Brain pericyte (primary cell): Measurements from ENCODE around the gene HOGA1.

ENCODE experiments used
- DNase-seq: peaks from one replicate; pipeline ENCODE4 v3.0.0-alpha.2; 2012; ENCODE audit warnings: low read depth, low spot score

HOGA1 gene

DNA sequence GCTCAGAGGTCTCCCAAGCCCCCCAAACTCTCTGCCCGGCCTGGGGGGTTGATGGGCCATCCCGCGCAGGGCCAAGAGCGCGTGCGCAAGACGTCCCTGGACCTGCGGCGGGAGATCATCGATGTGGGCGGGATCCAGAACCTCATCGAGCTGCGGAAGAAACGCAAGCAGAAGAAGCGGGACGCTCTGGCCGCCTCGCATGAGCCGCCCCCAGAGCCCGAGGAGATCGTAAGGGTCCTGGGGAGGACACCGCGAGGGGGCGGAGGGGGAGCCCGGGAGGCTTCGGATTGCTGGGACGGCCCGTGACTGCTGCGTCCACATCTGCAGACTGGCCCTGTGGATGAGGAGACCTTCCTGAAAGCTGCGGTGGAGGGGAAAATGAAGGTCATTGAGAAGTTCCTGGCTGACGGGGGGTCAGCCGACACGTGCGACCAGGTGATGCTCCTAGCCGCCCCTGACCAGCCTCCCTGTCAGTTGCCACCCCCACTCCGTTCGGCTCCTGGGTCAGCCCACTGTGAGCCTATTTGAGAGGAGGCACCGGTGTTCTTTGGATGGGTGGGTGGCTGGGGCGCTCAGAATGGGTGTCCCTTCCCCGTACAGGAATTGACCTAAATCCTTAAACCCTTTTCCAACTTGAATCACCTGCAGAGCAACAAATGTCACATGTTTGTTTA is 5.9 kb upstream of the HOGA1 start:
- no peak for DNase-seq

DNA sequence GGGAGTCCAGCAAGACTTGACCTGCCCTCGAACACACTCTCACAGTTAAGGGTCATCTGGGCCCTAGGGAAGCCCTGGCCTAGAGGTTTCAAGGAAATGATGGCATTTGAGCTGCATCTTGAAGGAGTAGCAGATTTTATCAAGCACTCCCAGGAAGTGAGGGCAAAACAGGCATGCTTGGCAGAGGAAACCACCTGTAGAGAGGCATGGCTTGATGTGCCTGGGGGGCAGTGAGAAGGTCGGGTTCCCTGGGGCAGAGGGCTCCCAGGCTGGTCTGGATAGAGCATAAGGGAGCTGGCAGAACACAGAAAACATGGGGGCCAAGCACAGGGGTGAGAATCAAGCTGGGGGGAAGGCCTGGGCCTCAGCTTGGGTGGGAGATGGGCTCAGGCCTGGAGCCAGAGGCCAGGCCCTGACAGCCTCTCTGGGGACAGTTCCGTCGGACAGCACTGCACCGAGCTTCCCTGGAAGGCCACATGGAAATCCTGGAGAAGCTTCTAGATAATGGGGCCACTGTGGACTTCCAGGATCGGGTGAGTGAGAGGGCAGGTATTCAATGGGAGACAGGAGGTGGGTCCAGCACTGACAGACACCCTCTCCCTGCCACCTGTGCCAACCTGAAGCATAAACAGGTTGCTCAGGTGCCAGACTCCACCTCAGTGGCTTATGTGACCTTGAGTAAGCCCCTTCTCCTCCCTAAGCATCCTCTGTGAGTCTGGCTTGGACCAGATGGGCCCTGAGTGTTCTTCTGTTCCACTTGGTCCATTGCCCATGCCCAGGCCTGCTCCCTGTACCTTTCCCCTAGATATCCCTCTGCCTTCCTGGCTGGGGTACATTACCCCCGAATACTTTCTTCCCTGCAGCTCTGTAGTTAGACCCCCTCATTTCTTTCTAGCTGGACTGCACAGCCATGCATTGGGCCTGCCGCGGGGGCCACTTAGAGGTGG is 3.5 kb upstream of the HOGA1 start:
- no peak for DNase-seq

DNA sequence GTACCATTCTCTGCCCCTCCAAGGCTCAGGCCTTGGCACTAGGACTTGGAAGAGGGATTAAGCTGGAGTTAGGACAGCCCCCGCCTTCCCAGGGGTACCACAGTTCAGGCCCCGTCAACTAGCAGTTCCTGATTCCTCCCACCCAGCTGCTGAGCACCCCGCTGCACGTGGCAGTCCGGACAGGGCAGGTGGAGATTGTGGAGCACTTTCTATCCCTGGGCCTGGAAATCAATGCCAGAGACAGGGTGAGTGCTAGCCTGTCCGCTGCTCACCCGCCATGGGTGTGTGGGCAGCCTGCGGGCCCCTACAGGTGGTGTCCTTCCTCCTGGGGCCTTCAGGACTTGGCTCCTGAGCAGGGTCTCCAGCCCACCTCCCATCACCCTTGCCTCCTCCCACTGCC is 2.0 kb upstream of the HOGA1 start:
- DNase-seq = no peak

DNA sequence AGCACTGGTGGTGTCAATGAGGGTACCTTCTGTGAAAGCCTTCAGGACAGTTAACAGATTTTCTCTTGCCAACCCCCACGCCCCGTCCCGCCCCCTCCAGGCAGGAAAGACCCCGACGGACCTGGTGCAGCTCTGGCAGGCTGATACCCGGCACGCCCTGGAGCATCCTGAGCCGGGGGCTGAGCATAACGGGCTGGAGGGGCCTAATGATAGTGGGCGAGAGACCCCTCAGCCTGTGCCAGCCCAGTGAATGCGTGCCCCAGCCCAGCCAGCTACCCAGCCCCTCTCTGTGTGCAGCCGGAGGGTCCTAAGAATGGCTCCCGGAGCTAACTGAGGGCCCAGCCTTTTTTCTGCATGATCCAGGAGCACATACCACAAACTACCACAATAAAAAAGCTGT is 713 bp upstream of the HOGA1 start:
- DNase-seq = no peak

DNA sequence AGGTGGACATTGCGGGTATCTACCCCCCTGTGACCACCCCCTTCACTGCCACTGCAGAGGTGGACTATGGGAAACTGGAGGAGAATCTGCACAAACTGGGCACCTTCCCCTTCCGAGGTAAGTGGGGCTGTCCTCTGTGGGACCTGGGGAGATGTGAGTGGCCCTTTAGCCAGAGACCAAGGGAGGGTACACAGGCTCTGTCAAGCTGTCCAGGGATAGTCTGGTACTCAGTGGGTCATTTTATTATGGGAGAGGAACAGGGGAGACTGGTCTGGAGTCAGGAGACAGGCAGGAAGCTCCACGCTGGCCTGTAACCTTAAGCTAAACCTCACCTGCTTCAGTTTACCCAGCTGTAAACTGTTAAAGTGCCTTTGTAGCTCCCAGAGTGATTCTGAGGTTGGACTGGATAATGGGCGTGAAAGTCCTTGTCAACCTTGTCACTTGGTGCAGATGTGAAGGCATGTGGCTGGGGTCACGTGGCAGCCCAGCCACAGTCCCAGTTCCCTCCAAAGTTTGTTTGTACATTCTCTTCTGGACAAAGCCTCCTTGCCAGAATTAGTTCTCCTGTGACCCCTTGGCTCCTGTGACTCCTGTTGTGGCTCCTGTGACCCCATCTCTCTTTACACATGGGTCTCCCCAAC is 729 bp downstream of the HOGA1 start:
- DNase-seq = no peak

DNA sequence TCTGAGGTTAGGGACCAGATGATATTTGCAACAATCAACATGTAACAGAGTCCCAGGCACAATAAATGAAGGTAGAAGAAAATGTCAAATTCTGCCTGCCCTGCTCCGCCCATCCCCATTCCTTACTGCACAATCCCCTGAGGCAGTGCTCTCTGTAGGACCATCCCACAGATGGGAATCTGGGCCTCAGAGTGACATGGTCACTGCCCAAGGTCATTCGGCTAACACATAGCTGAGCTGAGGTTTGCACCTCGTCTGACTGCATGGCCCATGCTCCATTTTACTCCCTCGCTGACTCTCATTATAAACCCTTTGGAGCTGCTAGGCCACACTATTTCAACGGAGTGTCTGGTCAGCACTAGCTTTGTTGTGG is 1.2 kb downstream of the HOGA1 start:
- no peak for DNase-seq

DNA sequence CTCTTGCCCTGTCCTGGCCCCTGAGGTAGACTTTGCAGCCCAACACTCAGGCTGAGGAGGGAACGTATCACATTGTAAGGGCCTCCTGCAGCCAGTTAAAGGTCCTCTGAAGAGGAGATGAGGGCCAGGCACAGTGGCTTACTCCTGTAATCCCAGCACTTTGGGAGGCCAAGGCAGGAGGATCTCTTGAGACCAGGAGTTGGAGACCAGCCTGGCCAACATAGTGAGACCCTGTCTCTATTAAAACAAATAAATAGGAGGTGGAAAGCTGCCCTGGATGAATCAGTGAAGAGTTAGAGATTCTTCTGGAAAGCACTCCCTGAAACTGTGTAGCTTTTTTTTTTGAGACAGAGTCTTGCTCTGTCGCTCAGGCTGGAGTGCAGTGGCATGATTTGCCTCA is 3.0 kb downstream of the HOGA1 start:
- DNase-seq = no peak

DNA sequence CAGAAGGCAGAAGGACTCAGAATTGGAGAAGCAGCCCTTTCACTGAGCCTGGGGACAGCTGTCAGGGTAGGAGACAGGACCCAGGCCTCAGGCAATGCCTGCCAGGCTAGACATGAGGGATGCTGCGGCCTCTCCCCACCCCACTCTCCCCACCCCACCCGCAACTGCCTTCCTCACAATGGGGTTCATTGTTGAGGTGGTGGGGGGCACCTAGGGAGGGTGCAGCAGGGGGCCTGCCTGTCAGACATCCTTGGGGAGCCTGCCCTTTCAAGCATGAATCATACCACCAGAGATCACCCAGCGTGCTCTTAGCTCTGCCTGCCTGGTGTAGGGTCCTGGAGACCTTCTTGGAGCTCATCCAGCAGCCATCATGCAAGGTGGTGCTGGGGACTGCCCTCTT is 5.3 kb downstream of the HOGA1 start, which contains the start of gene C10orf62:
TSS of gene C10orf62 (plus strand) at position 243 of the 400 bp plus-strand sequence. CDS start 177 bp downstream, outside the sequence.
- no peak for DNase-seq

DNA sequence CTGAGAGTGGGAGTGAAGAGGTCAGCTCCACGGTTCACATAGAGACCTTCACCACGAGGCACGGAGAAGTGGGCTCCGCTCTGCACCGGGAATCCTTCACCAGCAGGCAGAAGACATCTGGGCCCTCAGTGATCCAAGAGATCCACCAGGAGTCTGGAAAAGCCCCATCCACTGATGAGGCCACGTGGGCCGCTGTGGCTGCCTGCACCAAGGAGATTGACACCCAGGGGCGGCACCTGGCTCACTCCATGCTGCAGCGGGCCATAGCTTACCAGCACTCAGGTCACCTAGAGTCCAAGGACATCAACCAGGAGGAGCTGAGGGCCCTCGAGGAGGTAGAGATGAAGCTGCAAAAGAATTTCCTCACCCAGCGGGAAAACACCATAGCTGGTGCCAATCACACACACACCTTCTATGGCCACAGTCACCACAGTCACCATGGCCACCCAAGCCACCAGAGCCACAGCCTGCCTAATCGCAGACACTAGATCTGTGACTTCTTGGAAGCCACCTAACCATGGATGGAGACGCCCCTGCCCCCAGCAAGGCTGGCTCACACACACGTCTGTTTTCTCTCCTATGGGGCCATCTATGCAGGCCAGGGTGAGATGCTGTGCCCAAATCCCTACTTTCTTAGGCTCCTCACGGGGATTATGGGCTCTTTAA is 6.0 kb downstream of the HOGA1 start:
- no peak for DNase-seq

DNA sequence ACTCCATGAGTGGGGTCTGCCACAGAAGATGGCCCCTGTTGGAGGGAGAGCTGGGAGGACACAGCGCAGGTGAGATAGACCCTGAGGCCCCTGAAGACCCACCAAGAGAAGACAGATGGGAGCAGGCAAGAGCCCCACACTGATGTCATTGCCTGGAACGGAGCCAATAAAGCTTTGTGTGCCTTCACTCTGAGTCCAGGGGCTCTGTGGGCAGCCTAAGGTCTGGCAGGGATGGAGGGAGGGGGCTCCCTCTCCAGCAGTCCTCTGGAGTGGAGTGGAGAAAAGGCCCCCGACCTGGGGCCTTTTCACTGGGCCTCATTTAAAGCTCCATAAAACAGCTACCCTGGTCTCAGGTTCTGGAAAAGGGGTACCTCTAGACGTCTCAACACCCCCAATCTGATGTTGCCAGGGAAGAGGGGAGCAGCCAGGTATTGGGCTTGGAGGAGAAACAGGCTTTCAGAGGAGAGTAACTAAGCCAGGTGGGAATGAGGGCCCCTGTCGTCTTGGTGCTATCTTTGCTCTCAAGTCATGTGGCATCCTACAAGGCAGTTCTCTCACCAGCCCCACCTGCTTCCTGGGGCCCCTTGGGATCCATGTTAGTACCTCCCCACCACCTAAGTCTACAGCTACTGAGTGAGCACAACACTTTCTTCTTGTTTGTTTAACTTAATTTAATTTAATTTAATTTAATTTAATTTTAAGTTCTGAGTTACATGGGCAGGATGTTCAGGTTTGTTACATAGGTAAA is 6.7 kb downstream of the HOGA1 start:
- DNase-seq = no peak

DNA sequence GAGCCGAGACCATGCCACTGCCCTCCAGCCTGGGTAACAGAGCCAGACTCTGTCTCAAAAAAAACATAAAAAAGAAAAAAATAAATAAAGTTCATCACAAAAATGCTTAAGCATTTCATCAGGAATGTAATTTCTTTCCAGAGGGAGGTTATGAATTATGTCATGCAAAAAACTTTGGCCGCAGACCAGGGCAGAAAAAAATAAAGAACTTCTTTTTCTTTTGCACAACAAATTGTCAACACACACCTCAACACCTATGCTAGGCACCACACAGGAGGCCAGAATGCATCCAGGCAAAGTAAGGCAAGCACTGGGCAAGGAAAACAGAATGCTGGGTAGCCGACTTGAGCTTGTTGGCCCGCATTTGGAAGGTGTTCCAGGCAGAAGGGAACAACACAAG is 9.2 kb downstream of the HOGA1 start:
- DNase-seq = no peak

DNA sequence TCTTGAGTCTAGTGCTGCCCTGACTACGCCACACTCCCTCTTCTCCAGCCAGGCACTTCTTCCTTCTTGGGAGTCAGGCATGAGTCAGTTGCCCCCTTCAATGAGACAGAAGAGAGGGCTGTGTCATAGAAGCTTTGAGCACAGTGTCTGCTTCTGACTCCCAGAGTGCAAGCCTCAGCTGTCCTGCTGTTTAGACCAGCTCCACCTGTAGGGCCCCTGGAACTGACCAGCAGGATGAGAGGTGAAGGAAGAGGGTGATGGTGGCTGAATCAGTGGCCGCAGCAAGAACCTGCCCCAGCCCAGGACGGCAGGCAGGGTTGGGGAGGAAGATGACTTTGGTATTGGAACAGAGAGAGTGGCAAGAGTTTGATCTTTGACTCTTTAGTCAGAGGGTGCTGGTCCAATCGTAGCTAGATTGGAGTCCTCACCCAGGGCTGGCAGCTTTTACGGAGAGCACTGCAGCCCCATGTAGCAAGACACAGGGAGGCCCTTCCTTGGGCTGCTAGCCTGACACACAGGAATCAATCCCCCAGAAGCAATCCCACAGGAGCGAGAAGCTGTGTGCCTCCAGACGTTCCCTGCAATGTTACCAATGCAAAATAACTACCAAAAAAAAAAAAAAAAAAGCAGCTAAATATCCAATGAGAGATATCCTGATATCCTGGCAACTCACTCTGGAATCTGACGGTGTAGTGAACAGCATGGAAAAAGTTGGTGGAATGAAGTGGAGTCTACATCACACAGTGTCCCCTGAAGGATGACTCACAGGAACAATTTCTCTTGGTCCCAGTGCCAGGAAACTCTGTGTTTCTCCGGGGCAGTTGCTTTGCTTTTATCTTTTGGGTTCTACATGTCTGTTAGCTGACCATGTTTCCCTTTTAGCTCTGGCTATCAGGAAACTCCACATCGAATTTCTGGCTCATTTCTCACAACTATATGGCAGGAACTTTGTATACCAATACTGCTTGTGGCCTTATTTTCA is 12.2 kb downstream of the HOGA1 start:
- no peak for DNase-seq

DNA sequence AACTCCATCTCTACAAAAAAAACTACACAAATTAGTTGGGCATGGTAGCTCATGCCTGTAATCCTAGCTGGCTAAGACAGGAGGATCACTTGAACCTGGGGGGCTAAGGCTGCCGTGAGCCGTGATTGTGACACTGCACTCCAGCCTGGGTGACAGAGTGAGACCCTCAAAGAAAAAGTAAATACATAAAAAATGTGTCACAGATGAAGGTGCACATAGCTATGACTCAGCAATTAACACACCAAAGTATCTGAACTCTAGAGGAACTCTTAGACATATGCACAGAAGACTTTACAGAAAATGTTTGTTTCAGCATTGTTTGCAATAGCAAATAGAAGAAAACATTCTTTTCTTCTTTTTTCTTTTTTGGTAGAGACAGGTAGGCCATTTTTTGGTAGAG is 13.6 kb downstream of the HOGA1 start:
- no peak for DNase-seq

DNA sequence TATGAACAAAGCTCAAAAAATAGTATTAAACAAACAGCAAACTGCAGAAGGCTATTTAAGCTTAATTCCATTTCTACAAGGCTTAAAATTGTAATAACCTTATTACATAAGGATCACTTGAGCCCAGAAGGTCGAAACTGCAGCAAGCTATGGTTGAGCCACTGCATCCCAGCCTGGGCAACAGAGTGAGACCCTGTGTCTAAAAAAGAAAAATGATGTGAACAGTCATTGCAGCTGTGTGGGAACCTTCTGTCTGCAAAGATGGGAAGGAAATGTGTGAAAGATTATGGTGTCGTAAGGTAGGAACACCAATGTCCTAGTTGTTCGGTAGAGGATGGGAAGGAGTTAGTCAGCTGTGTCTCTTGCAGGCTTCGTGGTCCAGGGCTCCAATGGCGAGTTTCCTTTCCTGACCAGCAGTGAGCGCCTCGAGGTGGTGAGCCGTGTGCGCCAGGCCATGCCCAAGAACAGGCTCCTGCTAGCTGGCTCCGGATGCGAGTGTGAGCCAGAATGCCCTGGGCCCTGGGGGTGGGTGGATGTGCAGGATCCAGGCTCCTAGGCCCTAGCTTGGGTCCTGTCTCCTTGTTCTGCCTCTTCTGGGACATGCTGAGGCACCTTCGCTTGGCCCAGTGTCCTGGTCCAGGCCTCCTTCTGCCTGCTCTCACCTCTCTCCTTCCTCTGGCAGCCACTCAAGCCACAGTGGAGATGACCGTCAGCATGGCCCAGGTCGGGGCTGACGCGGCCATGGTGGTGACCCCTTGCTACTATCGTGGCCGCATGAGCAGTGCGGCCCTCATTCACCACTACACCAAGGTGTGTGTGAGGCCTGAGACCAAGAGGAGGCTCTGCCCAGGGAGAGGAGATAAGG is 14.4 kb downstream of the HOGA1 start:
- DNase-seq = no peak

DNA sequence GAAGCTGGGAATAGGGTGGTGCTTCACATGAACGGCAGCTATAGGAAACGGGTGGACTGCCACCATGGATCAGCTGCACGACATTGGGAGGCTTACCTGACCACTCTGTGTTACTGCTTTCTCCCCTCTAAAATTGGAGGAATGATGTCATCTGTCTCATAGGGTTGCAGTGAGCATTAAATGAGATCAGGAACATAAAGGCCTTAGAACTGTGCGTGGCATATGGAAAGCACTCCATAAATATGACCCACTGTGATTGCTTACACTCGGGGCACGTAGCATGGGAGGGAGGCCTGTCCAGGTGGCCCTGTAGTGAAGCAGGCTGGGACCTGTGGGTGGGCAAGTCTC is 15.1 kb downstream of the HOGA1 start:
- DNase-seq = no peak

DNA sequence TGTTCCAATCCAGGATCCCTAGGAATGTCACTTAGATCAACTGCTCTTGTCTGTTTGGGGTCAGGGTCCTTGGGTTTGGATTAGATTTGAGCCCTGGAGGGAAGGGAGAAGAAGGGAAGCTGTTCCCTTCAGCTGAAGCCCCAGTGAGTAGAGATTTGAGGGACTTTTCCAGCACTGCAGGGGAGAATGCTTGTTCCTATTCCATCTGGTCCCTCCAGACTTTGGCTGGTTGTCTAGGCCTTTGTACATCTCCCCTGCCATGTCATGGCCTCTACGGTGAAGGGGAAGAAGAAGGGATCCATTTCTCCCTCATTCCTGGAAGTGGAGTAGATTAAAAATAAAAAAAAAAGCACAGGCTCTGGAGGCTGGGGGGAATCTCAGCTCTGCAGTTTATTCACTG is 16.4 kb downstream of the HOGA1 start:
- no peak for DNase-seq

DNA sequence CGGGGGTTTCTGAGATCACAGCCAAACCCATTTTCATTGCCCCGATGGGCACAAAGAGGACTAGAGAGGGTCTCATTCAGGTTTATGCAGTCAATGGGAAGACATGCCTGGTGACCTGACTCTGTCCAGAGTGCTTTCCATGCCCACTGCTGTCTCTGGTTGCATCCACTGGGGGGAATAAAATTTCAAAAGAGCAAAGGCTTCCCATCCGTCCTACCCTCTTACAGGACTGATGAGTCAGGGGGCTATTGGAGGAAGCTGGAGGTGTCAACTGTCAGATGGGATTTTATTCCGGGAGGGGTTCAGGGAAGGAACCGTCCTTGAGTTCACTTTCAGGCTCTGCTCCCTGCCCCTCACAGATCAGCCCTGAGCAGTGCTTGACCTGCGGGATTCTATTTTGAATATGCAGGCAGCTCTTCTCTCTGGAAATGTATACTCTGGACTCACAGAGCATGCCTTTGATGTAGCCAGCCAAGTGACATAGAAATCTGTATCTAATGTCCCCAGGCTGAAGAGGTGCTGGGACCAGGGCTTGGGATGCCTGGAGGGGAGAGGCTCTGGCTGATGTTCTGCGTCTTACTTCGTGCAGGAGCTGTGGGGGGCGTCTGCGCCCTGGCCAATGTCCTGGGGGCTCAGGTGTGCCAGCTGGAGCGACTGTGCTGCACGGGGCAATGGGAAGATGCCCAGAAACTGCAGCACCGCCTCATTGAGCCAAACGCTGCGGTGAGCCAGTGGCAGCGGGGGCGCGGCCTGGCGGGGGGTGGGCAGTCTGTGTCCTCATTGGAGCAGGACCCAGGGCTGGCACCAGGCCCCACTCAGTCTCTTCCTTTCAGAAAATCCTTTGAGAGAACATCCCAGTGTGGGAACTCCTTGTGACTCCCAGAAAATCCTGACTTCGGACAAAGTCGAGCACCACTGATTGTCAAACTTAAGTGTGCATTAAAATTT is 17.4 kb downstream of the HOGA1 start:
- no peak for DNase-seq

DNA sequence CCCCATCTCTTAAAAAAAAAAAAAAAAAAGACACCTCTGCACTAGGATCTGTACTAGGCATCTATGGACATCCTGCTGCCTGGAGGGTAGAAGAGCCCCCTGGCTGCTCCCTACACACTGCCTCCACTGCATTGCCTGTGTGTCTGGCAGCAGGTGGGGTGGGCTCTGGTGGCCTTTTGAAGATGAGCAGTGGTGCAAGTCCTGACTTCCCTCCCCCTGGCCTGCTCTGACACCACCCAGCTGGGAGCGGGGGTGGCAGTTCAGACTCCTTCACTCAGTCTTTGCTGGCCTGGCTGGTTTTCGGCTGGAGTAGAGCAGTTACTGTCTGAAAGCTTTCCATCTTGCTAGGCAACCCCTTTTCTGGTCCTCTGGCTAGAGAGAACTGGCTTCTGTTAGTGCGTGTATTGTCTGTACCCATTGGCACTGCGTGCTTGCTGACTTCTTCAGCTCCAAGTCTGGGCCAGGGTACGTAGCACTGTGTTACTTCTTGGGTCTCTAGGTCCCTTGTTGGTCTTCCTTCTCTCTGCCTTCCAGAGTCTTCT is 23.0 kb downstream of the HOGA1 start:
- DNase-seq = no peak
